HG03378 (cell line): ENCODE data around the gene TVP23A.

Experiments used
- ATAC-seq: cut with Tn5 transposase; IDR thresholded peaks from one replicate; pipeline ENCODE4 v1.9.1; 2021; ENCODE audit warnings: mild to moderate bottlenecking, moderate library complexity; ENCODE audit not compliant: unreplicated experiment

The TVP23A gene

GRCh38 chr16:10817963-10818941, at the start of gene TVP23A:
TSS of gene TVP23A (minus strand) at chr16:10818794. CDS start at chr16:10818493, 301 bp downstream.
- no peak for ATAC-seq

- ATAC-seq: peak; percentile 2
Observed at GRCh38 chr16:10868104-10868595, 49.6 kb upstream of the TVP23A start.

- no peak for ATAC-seq
Observed at GRCh38 chr16:10867199-10867598, 48.6 kb upstream of the TVP23A start.

- ATAC-seq: no peak
Observed at GRCh38 chr16:10865991-10866966, 47.7 kb upstream of the TVP23A start.

- ATAC-seq: no peak
Observed at GRCh38 chr16:10862438-10862837, 43.8 kb upstream of the TVP23A start.

- ATAC-seq: no peak
Observed at GRCh38 chr16:10859658-10860057, 41.1 kb upstream of the TVP23A start.

GRCh38 chr16:10859020-10859419, 40.4 kb upstream of the TVP23A start:
- ATAC-seq: no peak

GRCh38 chr16:10858203-10858602, 39.6 kb upstream of the TVP23A start:
- no peak for ATAC-seq

GRCh38 chr16:10856042-10856441, 37.4 kb upstream of the TVP23A start:
- ATAC-seq: no peak

GRCh38 chr16:10852948-10853347, 34.4 kb upstream of the TVP23A start:
- ATAC-seq: no peak

GRCh38 chr16:10852286-10852685, 33.7 kb upstream of the TVP23A start:
- ATAC-seq: no peak

- no peak for ATAC-seq
Observed at GRCh38 chr16:10851512-10851911, 32.9 kb upstream of the TVP23A start.

GRCh38 chr16:10850478-10850850, 31.9 kb upstream of the TVP23A start:
- no peak for ATAC-seq

GRCh38 chr16:10849736-10850477, 31.3 kb upstream of the TVP23A start:
- no peak for ATAC-seq

- ATAC-seq: no peak
Observed at GRCh38 chr16:10847176-10847575, 28.6 kb upstream of the TVP23A start.

GRCh38 chr16:10846213-10846998, 27.8 kb upstream of the TVP23A start:
- no peak for ATAC-seq

- ATAC-seq: no peak
Observed at GRCh38 chr16:10840703-10841102, 22.1 kb upstream of the TVP23A start.

GRCh38 chr16:10839279-10839666, 20.7 kb upstream of the TVP23A start:
- no peak for ATAC-seq

GRCh38 chr16:10838621-10839278, 20.2 kb upstream of the TVP23A start:
- no peak for ATAC-seq
